HG03442 (cell line): ENCODE measurements around the gene KDM7A.

Source experiments
- ATAC-seq: cut with Tn5 transposase; IDR thresholded peaks from one replicate; pipeline ENCODE4 v1.9.1; 2021; ENCODE audit warnings: mild to moderate bottlenecking, moderate library complexity; ENCODE audit not compliant: unreplicated experiment

The KDM7A gene

DNA sequence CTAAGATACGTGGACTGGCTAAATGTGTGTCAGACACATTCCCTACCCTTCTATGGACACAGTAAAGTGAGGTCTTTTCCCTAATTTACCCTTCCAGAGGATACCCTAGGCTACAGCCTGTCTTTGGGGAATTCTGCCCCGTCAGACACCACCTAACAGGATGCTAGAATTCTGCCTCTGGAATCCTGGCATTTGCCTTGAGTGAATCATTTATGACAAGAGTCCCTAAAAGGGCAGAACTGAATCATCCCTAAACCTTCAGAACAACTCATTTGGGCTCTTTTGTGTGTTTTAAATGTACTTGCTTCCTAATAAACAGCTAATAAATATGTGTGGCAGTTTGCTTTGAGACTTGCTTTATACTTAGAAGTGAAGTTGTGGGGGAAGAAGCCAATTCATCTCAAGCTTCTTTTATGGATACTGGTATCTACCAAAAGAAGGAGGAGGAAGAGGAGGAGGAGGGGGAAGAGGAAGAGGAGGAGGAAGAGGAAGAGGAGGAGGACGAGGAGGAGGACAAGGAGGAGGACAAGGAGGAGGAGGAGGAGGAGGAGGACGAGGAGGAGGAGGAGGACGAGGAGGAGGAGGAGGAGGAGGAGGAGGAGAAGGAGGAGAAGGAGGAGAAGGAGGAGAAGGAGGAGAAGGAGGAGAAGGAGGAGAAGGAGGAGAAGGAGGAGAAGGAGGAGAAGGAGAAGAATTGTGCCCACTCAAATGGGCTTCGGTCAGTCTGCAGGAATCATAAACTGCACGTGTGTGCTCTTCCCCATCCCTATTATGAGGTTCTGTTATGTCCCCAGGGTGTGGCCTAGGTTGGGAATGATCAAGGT, 141.2 kb downstream of the KDM7A start:
- ATAC-seq, result no peak
